Renal cortical epithelial cell (primary cell): ENCODE results near the gene NRG2. TPM values are rescaled to one million over a fixed set of nuclear protein-coding genes. Genes with fewer than 3 reads are reported as not detected.

Experiments
- DNase-seq: peaks from one replicate; pipeline ENCODE4 v3.0.0-alpha.2; 2011; ENCODE audit warnings: low read depth
- total RNA-seq: library from RNA; depleted of rRNA; stranded (reverse); fragments of >200 nt; gene quantifications from 2 replicates; pipeline ENCODE4 v1.2.3, GENCODE V29; 2014

Gene NRG2
- total RNA-seq, 1 donor from 2014 or later = 0.45 TPM

DNA sequence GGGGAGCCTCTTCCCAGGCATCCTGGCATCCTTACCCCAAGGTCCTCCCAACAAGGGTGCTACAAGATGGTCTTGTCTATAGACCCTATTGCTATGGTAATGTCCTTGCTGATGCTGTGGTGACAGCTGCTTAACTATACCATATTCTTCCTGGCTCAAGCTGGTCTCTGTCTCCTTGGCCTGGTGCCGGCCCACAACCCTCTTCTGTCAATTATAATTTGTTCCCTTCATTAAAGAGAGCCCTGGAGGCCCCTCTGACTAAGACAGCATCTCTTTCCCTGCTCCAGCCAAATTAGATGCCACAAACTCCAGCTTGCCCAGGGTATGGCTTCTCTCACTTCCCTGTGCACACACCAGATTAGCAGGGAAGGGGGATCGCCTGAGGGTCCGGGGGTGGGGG is 160.8 kb downstream of the NRG2 start:
- DNase-seq = no peak

DNA sequence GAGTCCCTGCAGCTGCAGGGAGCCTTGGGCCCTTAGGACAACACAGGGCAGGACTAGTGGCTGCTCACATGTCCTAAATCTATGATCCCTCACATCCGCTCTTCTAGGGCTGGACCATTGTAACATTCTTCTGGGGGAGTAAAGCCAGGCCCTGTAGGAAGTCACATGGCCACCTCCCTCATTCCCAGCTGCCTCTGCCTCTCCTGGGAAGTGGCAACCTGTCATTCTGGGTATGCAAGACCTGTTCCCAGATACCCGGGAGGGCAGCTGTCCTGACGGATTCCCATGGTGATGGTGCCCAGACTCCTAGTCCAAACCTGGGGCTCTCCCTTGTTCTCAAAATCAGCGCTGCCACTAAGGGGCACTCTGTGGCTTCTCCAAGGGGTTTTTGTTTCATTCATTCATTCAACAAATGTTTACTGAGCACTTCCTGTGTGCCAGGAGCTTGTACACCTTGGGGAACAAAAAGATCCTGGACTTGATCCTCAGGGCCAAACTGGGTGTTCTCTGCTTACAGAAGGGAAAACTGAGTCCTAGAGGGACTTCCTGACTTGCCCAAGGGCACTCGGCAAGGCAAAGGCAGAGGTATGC is 161.9 kb downstream of the NRG2 start:
- DNase-seq = no peak

DNA sequence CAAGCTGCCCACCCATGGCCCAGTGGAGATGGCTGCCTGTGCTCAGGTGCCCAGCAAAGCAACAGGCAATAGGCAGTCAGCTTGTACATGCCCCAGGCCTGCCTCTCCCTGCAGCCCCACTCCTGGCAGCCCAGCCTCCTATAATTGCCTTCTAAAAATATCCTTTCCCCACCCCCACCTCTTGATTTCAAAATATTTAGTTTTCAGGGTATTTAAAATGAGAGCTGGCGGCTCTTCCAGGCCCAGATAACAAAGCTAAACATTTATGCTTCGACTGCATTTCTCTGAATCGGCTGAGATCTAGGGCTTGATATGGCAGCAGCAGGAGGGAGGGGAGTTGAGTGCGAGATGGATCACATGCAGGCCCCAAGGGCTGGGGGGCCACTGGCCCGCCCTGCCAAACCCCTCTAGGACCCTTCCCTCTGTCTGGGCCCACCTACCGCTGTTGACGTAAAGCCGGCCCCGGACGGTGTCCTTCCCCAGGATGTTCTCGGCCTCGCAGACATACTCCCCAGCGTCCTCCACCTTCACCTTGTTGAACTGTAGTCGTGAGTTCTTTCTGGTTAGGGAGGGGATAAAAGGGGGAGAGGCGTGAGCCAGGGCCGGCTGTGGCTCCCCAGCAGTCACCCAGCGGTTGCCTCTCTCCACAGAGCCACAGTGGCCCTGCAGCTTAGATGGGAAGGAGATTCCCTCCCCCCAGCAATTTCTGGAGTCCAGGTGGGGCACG is 162.5 kb downstream of the NRG2 start:
- DNase-seq = no peak

DNA sequence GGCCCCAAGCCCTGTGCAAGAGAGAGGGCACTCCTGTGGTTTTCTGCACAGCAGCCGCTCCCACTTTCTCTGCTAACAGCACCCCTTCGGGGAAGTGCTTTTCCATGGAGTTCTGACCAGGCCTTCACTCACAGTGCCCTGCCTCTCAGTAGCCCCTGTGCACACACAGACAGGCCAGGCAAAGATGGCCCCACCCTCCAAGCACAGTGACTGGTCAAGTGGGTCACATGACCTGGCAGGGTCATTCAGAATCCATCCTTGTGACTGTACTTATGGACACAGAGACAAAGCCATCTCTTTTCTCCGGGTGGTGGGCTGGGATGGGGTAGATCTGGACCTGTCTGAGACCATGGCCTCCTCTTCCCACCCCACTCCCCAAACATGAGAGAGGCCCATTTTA is 165.0 kb downstream of the NRG2 start:
- DNase-seq = no peak

DNA sequence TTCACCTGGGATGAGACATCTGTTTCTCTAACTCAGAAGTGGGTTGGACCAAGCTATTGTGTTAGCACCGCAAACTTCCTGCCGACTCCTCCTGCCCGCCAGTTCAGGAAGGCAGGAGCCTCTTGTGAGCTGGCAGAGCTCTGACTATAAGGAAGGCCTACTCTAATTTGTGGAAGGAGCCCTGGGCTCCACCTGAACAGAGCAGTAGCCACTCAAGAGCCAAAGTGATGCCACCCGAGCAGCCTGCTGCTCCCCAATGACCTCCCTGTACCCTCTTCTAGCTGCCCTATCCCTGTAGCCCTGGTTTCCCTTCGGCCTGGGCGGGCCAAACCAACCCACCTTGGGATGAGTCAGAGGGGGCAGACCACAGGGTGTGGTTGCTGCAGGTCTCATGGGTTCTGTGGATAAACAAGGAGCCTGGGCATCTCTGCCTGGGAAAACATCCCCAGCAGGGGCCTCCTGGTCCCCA is 165.9 kb downstream of the NRG2 start:
- no peak for DNase-seq

DNA sequence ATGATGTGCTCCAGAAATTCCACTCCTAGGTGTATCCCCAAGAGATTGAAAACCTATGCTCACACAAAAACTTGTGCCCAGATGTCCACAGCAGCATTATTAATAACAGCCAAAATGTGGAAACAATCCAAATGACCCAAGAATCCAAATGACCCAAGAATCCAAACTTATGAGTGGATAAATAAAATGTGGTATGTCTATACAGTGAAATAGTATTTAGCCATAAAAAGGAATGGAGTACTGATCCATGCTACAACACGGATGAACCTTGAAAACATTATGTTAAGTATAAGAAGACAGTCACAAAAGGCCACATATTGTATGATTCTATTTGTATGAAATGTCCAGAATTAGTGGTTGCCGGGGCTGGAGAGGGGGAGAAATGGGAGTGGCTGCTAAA is 167.1 kb downstream of the NRG2 start:
- DNase-seq = no peak

DNA sequence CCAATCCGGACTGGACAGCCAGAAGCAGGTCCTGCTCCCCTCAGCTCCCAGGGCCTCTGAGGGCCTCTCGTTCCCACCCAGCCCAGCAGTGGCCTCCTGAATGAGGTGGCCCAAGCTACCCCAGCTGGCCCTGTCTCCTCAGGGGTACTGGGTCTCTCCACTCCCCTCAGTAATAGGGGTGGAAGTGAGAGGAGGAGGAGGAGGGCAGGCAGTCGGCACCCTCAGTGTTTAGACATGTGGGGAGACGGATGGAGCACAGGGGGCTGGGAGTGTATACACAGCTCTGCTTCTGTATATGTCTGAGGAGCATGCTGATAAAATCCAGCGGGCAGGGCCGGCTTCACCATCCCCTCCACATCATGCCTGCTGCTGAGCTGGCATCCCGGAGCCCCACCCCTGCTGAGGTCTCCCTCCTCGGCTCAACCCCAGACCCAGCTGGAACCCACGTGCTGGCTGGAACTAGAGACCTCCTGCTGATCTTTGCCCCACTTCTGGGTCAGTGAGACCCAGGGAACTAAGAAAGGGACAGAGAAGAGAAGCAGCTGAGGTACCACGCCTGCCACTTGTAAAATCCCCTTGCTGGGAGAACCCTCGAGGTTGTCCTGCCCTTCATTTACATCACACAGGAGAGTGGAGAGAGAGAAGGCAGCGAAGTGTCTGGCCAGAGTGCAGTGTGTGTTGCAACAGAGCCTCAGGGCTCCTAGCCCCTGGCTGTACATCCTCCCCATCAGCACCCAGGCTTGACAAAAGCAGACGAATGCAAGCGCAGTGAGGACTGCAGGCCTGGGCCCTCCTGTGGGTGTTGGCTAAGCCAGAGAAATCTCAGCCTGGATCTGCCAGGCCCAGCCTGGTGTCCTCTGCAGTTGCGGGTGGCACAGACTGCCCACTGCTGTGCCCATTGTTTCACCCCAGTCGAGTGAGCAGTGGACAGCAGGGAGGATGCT is 170.0 kb downstream of the NRG2 start:
- DNase-seq = no peak

DNA sequence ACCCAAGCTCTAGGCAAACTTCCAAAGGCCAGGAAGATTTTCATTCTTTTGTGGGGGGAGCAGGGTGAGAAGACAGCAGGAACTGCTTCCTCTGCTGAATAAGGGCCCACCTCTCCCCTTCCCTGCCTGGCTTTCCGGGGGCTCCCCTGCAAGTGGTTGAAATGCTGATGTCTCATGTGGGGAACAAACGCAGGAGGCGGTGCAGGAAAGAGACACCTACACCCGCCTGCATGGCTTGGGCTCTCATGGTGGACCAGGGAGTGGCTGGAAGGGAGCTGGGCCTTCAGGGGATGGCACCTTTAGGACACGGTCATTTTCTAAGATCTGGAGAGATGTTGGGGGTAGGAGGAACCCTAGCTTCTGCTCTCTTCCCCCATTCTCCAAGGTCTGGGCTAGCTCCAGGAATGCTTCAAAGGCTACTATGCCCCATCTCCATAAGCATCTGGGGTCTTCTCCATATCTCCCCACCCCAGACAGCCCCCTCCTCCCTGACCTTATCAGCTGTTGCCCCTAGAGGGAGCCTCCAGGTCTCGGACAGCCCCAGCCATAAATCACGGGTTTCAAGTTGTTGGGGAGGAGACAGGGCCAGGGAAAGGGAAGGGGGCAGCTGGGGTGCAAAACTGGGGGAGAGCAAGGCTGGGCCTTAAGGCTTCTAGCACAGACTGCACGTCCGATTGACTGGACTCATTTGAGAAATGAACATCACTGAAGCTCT is 170.9 kb downstream of the NRG2 start:
- no peak for DNase-seq

DNA sequence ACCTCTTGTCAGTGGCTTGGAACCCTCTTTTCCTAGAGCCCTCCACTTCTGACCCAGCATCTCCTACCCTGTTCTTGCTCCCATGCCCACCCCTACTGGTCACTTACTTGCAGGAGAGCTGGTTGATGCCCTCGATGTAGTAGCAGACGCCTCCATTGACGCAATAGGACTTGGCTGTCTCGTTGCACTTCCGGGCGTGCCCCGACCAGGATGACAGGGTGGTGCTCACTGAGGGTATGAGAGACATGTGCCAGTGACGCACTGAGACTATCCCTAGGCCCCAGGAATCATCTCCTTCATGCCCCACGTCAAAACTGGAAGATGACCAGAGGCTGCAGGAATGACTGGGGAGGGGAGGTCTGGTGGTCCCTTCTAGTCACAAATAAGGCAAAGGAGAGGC is 171.5 kb downstream of the NRG2 start:
- DNase-seq = no peak

DNA sequence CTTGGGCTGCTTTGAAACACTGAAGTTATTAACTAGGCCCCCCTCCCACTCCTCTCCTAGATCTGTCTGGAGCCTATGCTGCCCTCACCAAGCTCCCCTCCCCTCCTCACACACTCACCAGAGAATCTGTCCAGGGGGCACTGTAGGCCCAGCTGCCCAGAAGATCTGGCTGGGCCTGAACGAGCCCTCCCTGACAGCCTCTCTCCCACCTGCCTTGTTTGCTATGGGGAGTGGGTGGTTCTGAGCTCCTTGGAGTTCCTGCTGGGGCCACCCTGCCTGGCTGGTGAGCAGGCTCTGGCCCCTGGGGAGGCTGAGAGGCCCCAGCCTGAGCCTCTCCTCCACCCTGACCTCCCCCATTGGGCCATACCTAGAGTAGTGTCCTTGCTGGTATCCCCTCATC is 172.4 kb downstream of the NRG2 start:
- DNase-seq = no peak

DNA sequence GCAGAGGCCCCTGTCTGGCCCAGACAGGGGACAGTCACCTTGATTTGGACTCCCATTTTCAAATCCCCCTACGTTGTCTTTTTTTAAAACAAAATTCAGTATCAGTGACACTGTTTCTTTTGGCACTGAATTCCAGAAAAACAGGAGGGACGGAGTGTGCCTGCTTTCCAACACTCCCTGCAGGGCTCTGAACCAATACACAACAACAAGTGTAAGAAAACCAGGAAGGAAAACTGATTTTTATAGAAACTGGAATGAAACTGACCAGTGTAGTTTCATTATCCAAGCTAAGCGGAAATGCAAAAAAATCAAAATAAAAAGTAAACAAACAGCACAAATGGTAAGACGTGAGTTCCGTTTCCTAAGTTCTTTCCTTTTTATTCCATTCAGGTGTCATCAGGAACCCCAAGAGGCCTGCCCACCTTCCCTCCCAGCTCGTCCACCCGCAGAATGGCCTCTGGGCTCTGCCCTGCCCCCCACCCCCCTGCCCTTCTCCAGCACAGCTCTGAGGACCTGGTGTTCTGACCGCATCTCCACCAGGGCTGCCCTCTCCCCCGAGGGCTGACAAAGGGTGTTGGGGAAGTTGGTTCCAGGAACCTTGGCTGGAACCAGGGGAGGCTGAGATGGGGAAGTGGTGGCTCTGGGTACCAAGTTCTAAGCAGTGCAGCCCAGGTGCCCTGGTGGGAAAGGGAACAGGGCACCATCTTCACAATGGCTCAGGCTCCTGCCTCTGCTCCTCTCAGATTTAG is 173.9 kb downstream of the NRG2 start:
- DNase-seq = no peak

DNA sequence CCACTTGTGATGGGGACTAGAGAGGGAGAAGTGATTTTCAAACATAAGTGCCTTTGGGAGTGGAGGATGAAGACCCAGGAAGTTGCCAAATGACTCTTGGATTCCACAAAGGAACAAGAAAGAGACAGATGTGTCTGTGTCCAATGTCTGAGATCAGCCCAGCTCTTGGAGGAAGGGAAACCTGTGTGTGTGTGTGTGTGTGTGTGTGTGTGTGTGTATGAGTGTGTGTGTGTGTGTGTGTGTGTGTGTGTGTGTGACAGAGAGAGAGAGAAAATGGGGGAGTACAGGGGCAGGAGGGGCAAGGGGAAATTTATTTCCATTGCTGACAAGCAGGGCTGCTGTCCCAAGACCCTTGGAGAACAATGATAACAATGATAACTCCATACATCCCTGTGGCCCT is 175.5 kb downstream of the NRG2 start:
- no peak for DNase-seq

DNA sequence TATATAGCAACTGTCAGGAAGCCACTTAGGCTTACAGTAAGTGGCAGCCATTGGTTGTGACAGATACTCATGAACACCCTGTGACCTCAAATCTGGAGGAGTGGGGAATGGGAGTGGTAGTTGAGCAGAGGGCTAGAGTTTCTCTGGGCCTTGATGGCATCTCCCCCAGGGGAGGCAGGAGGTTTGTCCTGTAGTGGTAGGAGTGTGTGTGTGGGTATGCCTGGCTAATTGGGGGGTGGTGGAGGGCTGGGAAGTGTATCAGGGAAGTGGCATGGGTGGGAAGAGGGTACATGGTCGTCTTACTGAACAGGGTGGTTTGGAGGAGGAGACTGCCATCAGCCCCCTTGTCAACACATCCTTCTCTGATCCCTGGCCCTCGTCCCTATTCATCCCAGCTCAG is 176.0 kb downstream of the NRG2 start:
- DNase-seq = no peak

DNA sequence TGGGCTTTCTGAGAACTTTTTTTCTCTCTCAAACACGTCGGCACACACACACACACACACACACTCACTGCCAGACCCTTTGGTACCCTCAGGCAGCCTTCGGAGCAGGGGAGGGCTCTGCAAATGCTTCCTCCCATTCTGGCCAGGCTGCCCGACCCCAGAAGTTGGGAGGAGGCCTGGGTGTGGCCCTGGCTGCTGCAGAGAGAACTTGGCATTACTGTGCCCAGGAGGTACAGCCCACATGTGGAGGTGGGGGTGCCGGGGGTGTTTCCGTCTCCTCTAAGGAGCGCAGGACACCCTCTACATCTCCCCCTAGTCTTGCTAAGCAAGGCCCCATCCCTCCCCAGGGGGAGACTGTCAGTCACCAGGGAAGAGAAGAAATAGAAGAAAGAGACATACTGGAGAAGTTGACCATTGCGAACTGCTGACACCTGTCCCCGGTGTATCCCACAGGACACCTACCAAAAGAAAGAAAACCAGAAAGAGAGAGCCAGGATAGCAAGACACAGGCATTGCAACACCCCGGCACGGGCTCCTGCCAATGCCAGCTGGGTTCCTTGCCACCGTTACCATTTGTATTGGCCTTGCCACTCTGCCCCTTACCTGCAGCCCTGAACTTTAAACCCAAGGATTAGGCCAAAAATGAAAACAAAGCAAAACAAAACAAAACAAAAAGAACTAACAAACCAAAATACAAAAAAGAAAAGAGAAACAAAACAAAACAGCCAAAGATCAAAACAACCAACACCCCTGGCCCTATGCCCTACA is 178.2 kb downstream of the NRG2 start:
- no peak for DNase-seq

DNA sequence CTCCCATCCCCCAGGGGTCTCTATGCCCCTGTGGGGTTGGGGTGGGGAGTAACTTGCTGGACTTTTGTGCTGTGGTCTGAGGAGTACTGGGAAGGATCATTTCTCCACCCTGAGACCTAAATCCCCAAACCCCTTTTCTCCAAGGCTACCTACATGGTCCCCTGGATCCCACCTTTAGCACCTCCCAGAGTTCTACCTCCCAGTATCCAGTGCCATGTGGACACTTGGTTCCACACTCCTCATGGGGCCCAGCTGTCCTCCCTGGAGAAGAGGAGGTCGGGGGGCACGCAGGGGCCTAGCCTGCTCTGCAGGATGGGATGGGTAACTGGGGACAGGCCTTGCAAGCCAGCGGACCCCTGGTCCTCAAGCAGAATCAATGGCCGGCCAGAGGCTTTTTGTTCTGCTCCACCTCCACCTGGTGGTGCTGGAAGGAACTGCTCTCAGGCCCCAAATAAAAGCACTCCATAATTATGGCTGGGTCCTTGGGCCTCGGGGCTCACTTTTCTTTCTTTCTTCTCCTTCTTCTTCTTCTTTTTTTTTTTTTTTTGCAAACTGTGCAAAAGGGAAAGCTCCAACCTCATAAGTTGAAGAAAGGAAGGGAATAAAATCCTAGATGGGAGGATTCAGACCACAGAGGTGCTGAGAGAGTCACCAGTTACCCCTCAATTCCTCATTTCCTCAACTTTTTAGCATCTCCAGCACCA is 179.1 kb downstream of the NRG2 start:
- DNase-seq = peak; percentile 33

DNA sequence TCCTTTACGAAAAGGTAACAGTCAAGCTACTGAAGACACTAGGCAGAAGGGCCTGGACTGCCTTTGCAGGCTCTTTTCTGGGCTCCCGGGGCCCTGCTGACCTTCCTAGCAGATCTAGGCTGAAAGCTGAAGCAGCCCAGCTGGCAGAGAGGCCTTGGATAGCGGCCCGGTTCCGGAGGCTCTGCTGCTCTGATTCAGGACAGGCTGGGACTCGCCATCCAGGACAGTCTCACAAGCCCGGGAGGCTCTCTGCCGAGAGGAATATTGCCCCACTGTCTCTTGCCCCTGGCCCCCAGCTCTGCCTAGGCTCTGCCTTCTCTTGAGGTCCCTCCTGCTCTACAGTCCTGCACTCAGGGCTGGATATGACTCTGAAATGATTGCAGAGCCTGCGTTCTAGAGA is 179.7 kb downstream of the NRG2 start:
- DNase-seq = no peak

DNA sequence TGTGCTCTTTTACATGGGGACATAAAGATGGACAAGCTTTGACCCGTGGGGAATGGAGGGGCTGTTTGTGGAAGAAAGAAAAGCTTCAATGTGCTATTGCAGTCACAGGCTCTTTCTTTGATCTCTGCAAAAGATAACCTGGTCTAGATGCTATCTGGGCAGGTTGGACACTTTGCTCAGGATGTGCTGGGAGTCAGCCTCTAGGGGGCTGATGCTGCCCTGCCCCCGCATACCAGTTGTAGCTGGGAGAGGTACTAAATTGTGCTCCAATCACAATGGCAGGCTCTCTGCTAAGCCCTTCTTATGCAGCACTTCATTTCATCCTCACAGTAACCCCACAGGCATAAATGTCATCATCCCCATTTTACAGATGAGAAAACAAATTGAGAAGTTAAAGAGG is 180.3 kb downstream of the NRG2 start:
- DNase-seq = no peak

DNA sequence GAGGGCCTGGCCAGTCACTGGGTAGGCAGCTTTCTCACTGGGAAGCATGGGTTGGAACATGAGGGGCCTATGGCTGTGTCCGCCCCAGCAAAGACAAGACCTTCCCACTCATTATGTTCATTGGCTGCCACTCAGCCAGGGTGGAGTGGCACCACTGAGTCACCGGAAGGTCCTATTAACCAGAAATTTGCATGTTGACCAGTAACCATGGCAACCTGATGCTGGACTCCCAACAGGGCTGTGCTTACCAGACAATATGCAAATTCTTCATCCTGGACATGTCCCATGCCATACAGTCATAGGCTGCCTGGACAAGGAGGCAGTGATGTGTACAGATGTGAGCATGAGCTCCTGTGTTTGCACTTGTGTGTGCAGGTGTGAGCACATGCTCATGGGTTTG is 180.8 kb downstream of the NRG2 start:
- peak; percentile 21 for DNase-seq

DNA sequence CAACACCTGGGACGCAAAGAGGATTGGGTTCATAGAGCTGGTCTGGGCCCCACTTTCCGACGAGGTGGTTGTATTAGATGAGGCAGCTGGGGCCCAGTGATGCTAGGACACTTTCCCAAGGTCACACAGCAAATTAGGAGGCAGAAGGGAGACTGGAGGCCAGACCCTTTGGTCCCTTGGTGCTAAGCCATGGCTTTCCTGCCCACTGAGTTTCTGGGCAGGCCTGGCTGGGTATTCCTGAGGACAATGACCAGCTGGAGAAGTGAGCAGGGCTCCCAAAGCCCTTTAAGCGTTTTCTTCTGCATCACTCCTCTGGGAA is 181.3 kb downstream of the NRG2 start:
- DNase-seq = no peak
